ENCODE data around the gene GATM. TPM values are rescaled to one million over a fixed set of nuclear protein-coding genes. Genes with fewer than 3 reads are reported as not detected.

The GATM gene
- total RNA-seq, 1 donor from 2014 or later = 12.1 TPM

DNA sequence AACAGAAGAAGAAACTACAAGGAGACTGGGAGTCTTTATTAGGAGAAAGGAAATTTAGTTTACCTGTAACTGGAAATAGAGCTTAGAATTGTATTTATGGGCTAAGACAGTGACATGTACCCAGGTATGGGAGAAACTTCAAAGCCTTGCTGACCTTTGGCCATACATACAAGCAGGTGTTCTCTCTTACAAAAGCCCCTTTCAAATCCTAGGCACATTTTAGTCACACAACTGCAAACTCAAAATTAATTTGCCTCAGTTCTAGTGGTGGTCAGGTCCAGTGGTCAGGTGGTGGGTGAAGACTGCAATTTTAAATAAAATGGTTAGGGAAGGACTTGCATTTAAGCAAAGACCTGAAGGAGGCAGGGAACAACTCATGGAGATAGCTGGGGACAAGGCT is 30.4 kb downstream of the GATM start:
- TF ChIP-seq CTCF (IDR thresholded peaks at IDR 0.05; ENCODE audit: insufficient read depth, low read length, poor library complexity, severe bottlenecking) = no peak
- no peaks in the 10 kb centered on the region for H3K36me3 ChIP-seq (ENCODE audit: control insufficient read depth, insufficient read depth, low read length)
- no peaks in the 10 kb centered on the region for H3K27me3 ChIP-seq (ENCODE audit: control insufficient read depth, insufficient read depth, low read length)
- DNase-seq (ENCODE audit: low read depth) = no peak
- H3K4me3 ChIP-seq (ENCODE audit: low read depth, low read length) = no peak overlapping the region

DNA sequence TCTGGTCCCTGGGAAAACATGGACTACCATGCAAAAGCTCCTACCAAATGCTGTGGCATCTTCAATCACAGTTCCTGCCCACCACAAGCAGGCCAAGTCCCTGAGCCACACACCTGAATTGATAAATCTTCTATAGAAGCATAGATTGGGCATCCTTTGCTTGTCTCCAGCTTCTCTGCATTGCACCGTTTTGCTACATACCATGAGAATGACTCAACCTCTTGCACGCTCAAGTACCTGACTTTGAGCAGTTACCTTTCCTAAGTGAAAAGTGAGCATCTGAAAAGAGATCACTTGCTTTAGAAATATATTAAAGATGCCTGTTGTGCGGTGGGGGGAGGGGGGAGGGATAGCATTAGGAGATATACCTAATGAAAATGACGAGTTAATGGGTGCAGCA is 31.3 kb downstream of the GATM start:
- no peak for DNase-seq (ENCODE audit: low read depth)
- H3K4me3 ChIP-seq (ENCODE audit: low read depth, low read length) = no peak overlapping the region
- TF ChIP-seq CTCF (IDR thresholded peaks at IDR 0.05; ENCODE audit: insufficient read depth, low read length, poor library complexity, severe bottlenecking) = no peak
- no peaks in the 10 kb centered on the region for H3K36me3 ChIP-seq (ENCODE audit: control insufficient read depth, insufficient read depth, low read length)
- no peaks in the 10 kb centered on the region for H3K27me3 ChIP-seq (ENCODE audit: control insufficient read depth, insufficient read depth, low read length)

GRCh38 chr15:45346381-45346780 is 32.0 kb downstream of the GATM start:
- no peak for DNase-seq (ENCODE audit: low read depth)
- TF ChIP-seq CTCF (IDR thresholded peaks at IDR 0.05; ENCODE audit: insufficient read depth, low read length, poor library complexity, severe bottlenecking) = no peak
- Histone ChIP-seq H3K36me3 (ENCODE audit: control insufficient read depth, insufficient read depth, low read length) (no peaks in the 10 kb centered on the region), H3K27me3 (ENCODE audit: control insufficient read depth, insufficient read depth, low read length) (no peaks in the 10 kb centered on the region), H3K4me3 (ENCODE audit: low read depth, low read length) (no peak overlapping the region)

DNA sequence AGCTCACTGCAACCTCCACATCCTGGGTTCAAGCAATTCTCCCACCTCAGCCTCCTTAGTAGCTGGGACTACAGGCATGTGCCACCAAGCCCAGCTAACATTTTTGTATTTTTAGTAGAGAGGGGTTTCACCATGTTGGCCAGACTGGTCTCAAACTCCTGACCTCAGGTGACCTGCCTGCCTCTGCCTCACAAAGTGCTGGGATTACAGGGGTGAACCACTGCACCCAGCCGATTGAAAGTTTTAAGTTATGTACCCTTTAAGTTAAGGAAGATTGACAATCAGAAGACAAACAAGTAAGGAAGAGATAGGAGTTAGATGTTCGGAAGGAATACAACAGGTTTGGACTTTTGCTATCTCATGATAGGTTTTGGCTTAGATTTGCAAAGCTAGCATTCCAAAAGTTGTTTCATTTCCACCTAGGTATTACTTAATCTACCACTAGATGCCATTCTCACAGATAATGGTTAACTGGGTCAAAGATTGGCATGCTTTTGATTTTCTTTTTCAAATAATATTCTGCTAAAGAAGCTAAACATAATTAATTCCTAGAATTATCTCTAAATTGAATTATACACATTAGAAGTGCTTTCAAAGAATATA is 35.0 kb downstream of the GATM start:
- no peak for TF ChIP-seq CTCF (IDR thresholded peaks at IDR 0.05; ENCODE audit: insufficient read depth, low read length, poor library complexity, severe bottlenecking)
- no peak for DNase-seq (ENCODE audit: low read depth)

DNA sequence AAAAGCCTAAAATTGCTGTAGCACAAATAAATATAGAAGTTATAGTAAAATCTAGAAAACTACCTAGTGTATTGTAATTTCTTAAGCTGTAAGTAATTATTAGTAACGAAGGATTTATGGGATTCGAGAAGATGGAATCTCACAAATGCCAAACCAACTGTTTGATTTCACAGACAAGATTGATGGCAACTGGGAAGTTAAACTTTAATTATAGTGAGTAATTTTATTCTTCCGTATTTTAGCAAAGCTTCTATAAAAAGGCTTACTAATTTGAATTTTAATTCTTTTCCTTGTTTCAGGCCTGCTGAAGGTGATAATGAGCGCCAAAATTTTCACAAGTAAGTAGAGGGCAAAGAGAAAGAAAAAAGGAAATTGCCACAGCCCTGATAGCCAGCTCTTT is 36.6 kb downstream of the GATM start:
- H3K27me3 ChIP-seq (ENCODE audit: control insufficient read depth, insufficient read depth, low read length) = no peaks in the 10 kb centered on the region
- DNase-seq (ENCODE audit: low read depth) = no peak

More for the DNA sequence above, 35.0 kb downstream of the GATM start:
- Histone ChIP-seq H3K27me3 (ENCODE audit: control insufficient read depth, insufficient read depth, low read length) (no peaks in the 10 kb centered on the region), H3K4me3 (ENCODE audit: low read depth, low read length) (no peak overlapping the region), H3K36me3 (ENCODE audit: control insufficient read depth, insufficient read depth, low read length) (no peaks in the 10 kb centered on the region)

More for the DNA sequence above, 36.6 kb downstream of the GATM start:
- H3K36me3 ChIP-seq (ENCODE audit: control insufficient read depth, insufficient read depth, low read length) = no peaks in the 10 kb centered on the region
- TF ChIP-seq CTCF (IDR thresholded peaks at IDR 0.05; ENCODE audit: insufficient read depth, low read length, poor library complexity, severe bottlenecking) = no peak
- no peak overlapping the region for H3K4me3 ChIP-seq (ENCODE audit: low read depth, low read length)

All from kidney epithelial cell (primary cell).